ENCODE results near the gene SNRPD2.
"Not testable (repeated sequence)": the region's sequence is repeated elsewhere in the genome, so short reads cannot be mapped to it uniquely, and the experiment has no call there.

SNRPD2 gene

GRCh38 chr19:45691516-45692186 is at the start of gene SNRPD2:
SNRPD2 (minus strand) TSS chr19:45691953; CDS start chr19:45691888, 65 bp downstream.
- peak; percentile 90 for DNase-seq (ENCODE audit: low read depth)

GRCh38 chr19:45739498-45740439 is 48.0 kb upstream of the SNRPD2 start:
- no peak for DNase-seq (ENCODE audit: low read depth)

GRCh38 chr19:45733160-45733810 is 41.5 kb upstream of the SNRPD2 start, which contains the start of gene MEIOSIN:
MEIOSIN (plus strand) TSS chr19:45733439; CDS start chr19:45735377, 1,938 bp downstream.
- no peak for DNase-seq (ENCODE audit: low read depth)

GRCh38 chr19:45730368-45731288 is 38.9 kb upstream of the SNRPD2 start, which contains the start of gene FBXO46:
FBXO46 (minus strand) TSS chr19:45730896; CDS start chr19:45713495, 17,401 bp downstream.
- DNase-seq (ENCODE audit: low read depth) = peak; percentile 97

GRCh38 chr19:45729800-45730290 is 38.1 kb upstream of the SNRPD2 start:
- DNase-seq (ENCODE audit: low read depth) = no peak

GRCh38 chr19:45728683-45729082 is 36.9 kb upstream of the SNRPD2 start:
- not testable (repeated sequence) for DNase-seq (ENCODE audit: low read depth)

- not testable (repeated sequence) for DNase-seq (ENCODE audit: low read depth)
These were observed 28.3 kb upstream of the SNRPD2 start for GRCh38 chr19:45720065-45720464.

GRCh38 chr19:45717983-45718650 is 26.4 kb upstream of the SNRPD2 start:
- DNase-seq (ENCODE audit: low read depth) = no peak

- peak; percentile 99 for DNase-seq (ENCODE audit: low read depth)
These were observed 25.6 kb upstream of the SNRPD2 start for GRCh38 chr19:45717131-45717982.

GRCh38 chr19:45716359-45717130 is 24.8 kb upstream of the SNRPD2 start:
- DNase-seq (ENCODE audit: low read depth) = no peak

- DNase-seq (ENCODE audit: low read depth) = no peak
These were observed 23.4 kb upstream of the SNRPD2 start for GRCh38 chr19:45715139-45715538.

GRCh38 chr19:45713141-45713540 is 21.4 kb upstream of the SNRPD2 start:
- no peak for DNase-seq (ENCODE audit: low read depth)

- no peak for DNase-seq (ENCODE audit: low read depth)
These were observed 20.9 kb upstream of the SNRPD2 start for GRCh38 chr19:45712699-45713067.

- no peak for DNase-seq (ENCODE audit: low read depth)
These were observed 20.3 kb upstream of the SNRPD2 start for GRCh38 chr19:45711851-45712698.

GRCh38 chr19:45710356-45711130 is 18.8 kb upstream of the SNRPD2 start:
- no peak for DNase-seq (ENCODE audit: low read depth)

GRCh38 chr19:45705710-45706415 is 14.1 kb upstream of the SNRPD2 start:
- no peak for DNase-seq (ENCODE audit: low read depth)
